Activated T-helper 2 cell treated with anti-CD3 and anti-CD28 coated beads, Interferon-gamma antibody, Interleukin-2, Interleukin-4, amounts not matched to agents 10 μg/mL and 5 μg/mL and 100 μg/mL, durations not matched to agents 14 hours and 24 hours and 36 hours (primary cell): ENCODE data around the gene KAZN. TPM values are rescaled to one million over a fixed set of nuclear protein-coding genes. Genes with fewer than 3 reads are reported as not detected.

Source experiments
- DNase-seq: peaks from one replicate; pipeline ENCODE4 v3.0.0; 2021; ENCODE audit warnings: low spot score
- H3K27ac Mint-ChIP-seq: one replicate; pipeline ENCODE4 v1.8.0; 2021; ENCODE audit warnings: mixed read lengths
- H3K27me3 Mint-ChIP-seq: one replicate; pipeline ENCODE4 v1.8.0; 2021; ENCODE audit warnings: low read depth, mixed read lengths
- H3K36me3 Mint-ChIP-seq: one replicate; pipeline ENCODE4 v1.8.0; 2021; ENCODE audit warnings: low read depth, mixed read lengths
- H3K4me1 Mint-ChIP-seq: one replicate; pipeline ENCODE4 v1.8.0; 2021; ENCODE audit warnings: low read depth, mixed read lengths
- H3K4me3 Mint-ChIP-seq: one replicate; pipeline ENCODE4 v1.8.0; 2021; ENCODE audit warnings: low read depth, mild to moderate bottlenecking, moderate library complexity, mixed read lengths
- H3K9me3 Mint-ChIP-seq: one replicate; pipeline ENCODE4 v1.8.0; 2021; ENCODE audit warnings: mixed read lengths
- intact Hi-C: fragments of 100-400 bp; cut with micrococcal nuclease; formaldehyde crosslinking; loops from one replicate; pipeline ENCODE4 v1.15.1; 2023
- total RNA-seq: library from RNA; stranded (reverse); gene quantifications from 2 replicates; pipeline ENCODE4 v1.2.3, GENCODE V29; 2022

KAZN gene
- total RNA-seq, 1 donor from 2014 or later = 0.68 TPM

DNA sequence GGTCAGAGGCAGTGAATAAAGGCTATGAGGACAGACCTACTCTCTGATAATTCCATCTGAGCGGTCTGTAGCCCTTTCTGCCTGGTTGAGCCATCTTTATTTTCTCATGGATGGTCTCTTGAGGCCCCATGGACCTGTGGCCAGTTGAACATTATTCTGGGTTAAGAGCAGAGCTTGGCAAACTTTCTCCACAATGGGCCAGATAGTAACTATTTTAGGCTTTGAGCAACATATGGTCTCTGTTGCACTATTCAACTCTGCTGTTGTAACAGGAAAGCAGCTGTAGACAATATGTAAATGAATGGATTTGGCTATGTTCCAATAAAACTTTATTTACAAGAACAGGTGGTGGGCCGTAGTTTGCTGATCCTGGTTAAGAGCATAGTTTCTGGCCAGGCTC is 62.7 kb downstream of the KAZN start:
- Mint-ChIP-seq H3K9me3 (no peaks in the 10 kb centered on the region), H3K36me3 (no peaks in the 10 kb centered on the region), H3K4me3 (no peak overlapping the region), H3K4me1 (no peaks in the 10 kb centered on the region), H3K27me3 (no peaks in the 10 kb centered on the region), H3K27ac (no peak overlapping the region)
- no peak for DNase-seq
- intact Hi-C loops = no loop called here

DNA sequence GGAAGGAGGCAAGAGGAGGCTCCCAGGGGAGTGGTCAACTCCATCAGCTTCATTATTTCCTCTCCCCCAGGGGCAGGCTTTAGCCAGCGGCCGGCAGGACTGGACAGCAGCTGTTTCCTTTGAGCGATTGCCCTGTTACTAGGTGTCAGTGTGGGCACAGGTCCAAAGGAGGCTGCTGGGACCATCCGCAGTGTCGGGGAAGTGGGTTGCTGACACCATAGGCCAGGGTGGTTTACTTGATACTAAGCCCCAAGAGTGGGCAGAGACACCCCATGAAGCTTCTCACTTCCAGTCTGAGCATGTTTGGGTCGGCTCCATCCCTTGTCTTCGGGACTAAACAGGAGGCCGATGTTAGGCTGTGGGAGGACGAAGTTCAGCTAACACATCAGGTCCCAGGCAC is 63.6 kb downstream of the KAZN start:
- Mint-ChIP-seq H3K4me3 (no peak overlapping the region), H3K36me3 (no peaks in the 10 kb centered on the region), H3K9me3 (no peaks in the 10 kb centered on the region), H3K27ac (no peak overlapping the region), H3K27me3 (no peaks in the 10 kb centered on the region), H3K4me1 (no peaks in the 10 kb centered on the region)
- no peak for DNase-seq
- intact Hi-C loops = no loop called here

DNA sequence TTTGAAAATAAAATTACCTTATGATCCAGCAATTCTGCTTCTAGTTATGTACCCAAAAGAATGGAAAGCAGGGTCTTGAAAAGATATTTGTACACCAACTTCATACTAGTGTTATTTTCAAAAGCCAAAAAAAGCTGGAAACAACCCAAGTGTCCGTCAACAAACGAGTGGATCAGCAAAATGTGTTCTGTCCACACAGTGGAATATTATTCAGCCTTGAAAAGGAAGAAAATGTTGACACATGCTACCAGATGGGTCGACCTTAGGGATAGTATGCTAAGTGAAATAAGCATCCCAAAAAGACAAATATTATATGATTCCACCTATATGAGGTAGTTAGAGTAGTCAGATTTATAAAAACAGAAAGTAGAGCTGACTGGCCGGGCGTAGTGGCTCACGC is 65.3 kb downstream of the KAZN start:
- intact Hi-C loops = no loop called here
- DNase-seq = no peak
- no peak overlapping the region for H3K27ac Mint-ChIP-seq
- H3K27me3 Mint-ChIP-seq = no peaks in the 10 kb centered on the region
- no peak overlapping the region for H3K4me3 Mint-ChIP-seq
- no peaks in the 10 kb centered on the region for H3K4me1 Mint-ChIP-seq
- H3K9me3 Mint-ChIP-seq = no peaks in the 10 kb centered on the region
- H3K36me3 Mint-ChIP-seq = no peaks in the 10 kb centered on the region

DNA sequence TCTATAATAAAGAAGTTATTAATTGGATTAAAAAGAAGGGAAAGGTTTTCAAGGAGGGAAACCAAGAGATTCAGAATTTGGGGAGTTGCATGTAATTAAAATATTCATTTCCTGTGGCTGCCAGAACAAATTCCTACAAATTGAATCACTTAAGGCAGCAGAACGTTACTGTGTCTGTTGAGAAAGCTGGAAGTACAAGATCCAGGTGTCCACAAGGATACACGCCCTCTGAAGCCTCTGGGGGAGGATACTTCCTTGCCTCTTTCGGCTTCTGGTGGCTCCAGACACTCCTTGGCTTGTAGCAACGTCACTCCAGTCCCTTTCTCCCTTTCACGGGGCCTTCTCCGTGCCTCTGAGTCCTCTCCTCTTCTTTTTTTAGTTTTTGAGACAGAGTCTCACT is 67.9 kb downstream of the KAZN start:
- Mint-ChIP-seq H3K4me3 (no peak overlapping the region), H3K27me3 (no peaks in the 10 kb centered on the region), H3K36me3 (no peaks in the 10 kb centered on the region), H3K27ac (no peak overlapping the region), H3K4me1 (no peaks in the 10 kb centered on the region), H3K9me3 (no peaks in the 10 kb centered on the region)
- no peak for DNase-seq
- intact Hi-C loops = no loop called here

DNA sequence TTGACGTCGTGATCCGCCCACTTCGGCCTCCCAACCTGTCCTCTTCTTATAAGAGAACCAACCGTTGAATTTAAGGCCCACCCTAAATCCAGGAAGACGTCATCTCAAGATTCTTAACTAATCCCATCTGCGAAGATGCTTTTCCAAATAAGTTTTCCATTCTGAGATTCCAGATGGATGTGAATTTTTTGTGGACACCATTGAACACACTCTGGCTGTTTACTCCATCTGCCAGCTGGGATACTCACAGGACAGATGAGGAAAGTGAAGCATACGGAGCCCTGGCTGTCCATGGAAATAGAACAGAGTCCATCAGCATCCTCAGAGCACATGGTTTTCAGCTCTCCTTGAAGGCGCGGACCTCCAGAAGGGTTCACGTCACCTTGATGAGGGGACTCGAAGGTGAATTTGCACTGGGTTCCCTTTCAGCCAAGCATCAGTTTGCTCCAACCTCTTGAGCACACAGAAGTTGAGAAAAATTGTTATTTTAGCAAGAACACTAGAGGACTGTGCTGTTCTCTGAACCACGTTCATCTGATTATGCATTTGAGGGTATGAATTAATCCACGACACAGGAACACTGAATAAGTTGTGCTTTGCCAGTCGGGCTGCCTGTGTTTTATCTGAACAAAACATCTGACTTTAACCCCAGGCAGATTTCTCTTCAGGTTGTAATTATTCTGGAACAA is 68.6 kb downstream of the KAZN start:
- intact Hi-C loops = no loop called here
- Mint-ChIP-seq H3K9me3 (no peaks in the 10 kb centered on the region), H3K4me3 (no peak overlapping the region), H3K36me3 (no peaks in the 10 kb centered on the region), H3K27ac (no peak overlapping the region), H3K27me3 (no peaks in the 10 kb centered on the region), H3K4me1 (no peaks in the 10 kb centered on the region)
- DNase-seq = no peak

DNA sequence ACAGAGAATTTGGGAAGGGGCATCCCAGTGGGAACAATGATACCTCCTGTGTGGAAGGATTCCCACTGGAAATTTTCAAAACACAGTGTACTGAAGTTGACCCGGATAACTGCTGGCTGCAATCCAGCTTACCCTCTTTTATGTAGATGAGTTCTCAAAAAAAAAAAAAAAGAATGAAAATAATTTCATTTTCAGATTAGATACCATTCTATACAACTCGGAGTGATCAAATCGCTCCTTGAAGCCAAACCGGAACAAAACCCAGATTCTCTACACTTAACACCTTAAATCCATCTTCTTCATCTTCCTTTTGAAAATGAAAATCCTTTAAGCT is 69.1 kb downstream of the KAZN start:
- no peak for DNase-seq
- H3K9me3 Mint-ChIP-seq = no peaks in the 10 kb centered on the region
- intact Hi-C loops = no loop called here
- no peak overlapping the region for H3K4me3 Mint-ChIP-seq
- H3K36me3 Mint-ChIP-seq = no peaks in the 10 kb centered on the region
- no peak overlapping the region for H3K27ac Mint-ChIP-seq
- no peaks in the 10 kb centered on the region for H3K4me1 Mint-ChIP-seq
- H3K27me3 Mint-ChIP-seq = no peaks in the 10 kb centered on the region

DNA sequence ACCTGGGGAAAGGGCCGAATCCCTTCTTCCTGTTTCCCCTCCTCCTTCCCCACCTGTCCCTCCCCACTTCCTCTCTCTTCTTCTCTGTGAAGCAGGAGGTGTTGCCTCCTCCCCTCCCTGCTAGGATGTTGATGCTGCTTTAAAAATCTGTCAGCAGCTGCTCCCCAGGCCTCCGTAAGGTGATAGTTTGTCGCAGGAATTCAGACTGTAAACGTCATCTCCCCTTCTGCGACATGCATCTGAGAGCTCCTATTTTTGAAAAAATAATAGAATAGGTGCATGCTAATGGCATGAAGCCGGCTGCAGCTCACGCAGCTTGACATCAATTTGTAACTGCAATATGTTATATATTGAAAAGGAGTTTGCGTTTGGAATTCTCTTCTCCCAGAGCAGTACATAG is 70.1 kb downstream of the KAZN start:
- Mint-ChIP-seq H3K4me1 (no peaks in the 10 kb centered on the region), H3K27me3 (no peaks in the 10 kb centered on the region), H3K9me3 (no peaks in the 10 kb centered on the region), H3K4me3 (no peak overlapping the region), H3K27ac (no peak overlapping the region), H3K36me3 (no peaks in the 10 kb centered on the region)
- intact Hi-C loops = no loop called here
- no peak for DNase-seq

DNA sequence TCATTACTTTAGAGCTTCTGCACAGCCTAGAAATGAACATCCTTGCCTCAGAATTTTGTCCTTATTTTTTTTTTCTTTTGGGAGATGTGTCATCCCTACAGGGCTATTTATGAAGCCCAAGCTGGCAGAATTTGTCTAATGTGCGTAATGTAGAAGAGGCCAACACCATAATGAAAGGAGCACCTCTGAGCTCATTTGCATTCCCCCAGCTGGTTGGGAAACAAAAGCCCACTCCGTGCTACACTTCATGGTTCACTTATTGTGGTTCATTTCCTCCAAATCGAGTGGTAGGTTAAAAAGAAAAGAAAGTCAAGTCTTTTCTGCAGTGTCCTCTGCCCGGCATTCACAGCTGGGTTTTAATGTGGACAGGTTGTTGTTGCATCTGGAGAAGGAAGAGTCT is 73.5 kb downstream of the KAZN start:
- Mint-ChIP-seq H3K4me3 (no peak overlapping the region), H3K9me3 (no peaks in the 10 kb centered on the region), H3K27ac (no peak overlapping the region), H3K27me3 (no peaks in the 10 kb centered on the region), H3K36me3 (no peaks in the 10 kb centered on the region), H3K4me1 (no peaks in the 10 kb centered on the region)
- no peak for DNase-seq
- intact Hi-C loops = no loop called here

DNA sequence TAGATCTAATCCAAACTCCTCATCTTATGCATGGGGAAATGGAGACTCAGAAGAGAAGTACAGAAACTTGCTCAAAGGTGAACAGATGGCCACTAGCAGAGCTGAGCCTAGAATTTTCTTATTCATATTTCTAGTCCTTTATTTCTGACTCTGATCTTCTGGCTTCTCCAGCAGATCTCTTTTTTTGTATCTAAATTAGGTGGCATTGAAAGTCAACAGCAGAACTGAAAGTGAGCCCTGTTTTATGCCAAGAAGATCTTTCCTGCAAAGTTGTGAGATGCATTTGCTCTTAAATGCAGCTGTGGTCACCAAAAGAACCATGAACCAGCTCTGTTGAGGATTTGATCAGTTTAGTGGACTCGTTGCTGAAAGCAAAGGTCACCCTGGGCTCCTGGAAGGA is 75.5 kb downstream of the KAZN start:
- Mint-ChIP-seq H3K4me1 (no peaks in the 10 kb centered on the region), H3K27ac (no peak overlapping the region), H3K4me3 (no peak overlapping the region), H3K36me3 (no peaks in the 10 kb centered on the region), H3K27me3 (no peaks in the 10 kb centered on the region), H3K9me3 (no peaks in the 10 kb centered on the region)
- intact Hi-C loops = no loop called here
- no peak for DNase-seq

DNA sequence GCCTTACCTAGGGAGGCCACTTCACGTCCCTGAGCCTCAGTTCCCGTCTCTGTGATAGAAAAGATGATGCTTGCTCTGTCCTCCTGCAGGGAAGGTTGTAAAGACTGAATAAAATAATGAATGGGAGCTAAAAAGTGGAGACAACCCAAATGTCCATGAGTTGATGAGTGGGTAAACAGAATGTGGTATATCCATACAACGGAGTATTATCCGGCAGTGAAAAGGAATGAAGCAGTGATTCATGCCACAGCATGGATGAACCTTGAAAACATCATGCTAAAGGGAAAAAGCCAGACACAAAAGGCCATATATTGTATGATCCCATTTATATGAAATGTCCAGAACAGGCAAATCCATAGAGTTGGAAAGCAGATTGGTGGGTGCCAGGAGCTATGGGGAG is 77.9 kb downstream of the KAZN start:
- intact Hi-C loops = no loop called here
- no peak overlapping the region for H3K4me3 Mint-ChIP-seq
- no peaks in the 10 kb centered on the region for H3K27me3 Mint-ChIP-seq
- H3K27ac Mint-ChIP-seq = no peak overlapping the region
- no peaks in the 10 kb centered on the region for H3K4me1 Mint-ChIP-seq
- no peak for DNase-seq
- no peaks in the 10 kb centered on the region for H3K9me3 Mint-ChIP-seq
- no peaks in the 10 kb centered on the region for H3K36me3 Mint-ChIP-seq

DNA sequence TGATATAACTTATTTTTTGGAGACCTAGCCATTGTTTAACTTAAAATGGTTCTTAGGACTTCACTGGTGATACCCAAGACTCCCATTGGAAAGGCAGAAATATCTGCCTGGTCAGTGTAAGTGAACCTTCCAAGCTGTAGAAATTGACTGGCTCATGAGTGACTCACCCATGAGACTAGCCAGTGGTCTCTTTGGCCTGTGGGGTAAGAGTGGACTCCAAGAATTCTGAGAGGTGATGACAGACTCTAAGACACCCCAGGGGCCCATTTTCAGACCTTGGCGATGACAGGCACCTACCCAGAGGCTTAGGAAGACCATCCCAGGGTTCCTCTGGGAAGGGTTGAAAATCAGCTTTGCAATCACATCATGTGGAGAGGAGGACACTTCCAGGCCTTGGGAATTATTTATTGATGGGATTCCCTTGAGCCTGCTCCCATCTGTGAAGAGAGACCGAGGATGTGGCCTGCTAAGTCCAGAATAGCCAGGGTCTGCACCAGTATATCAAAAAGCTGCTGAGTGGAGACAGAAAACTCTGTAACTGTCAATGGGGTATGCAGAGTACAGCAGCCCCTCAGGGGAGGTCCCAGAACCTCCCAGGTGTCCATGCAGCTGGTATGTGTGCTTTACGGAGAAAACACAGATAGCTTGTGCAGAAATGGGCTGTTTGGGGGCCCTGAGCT is 78.9 kb downstream of the KAZN start:
- no peaks in the 10 kb centered on the region for H3K36me3 Mint-ChIP-seq
- H3K27me3 Mint-ChIP-seq = no peaks in the 10 kb centered on the region
- no peaks in the 10 kb centered on the region for H3K4me1 Mint-ChIP-seq
- intact Hi-C loops = no loop called here
- no peaks in the 10 kb centered on the region for H3K9me3 Mint-ChIP-seq
- no peak for DNase-seq
- no peak overlapping the region for H3K27ac Mint-ChIP-seq
- no peak overlapping the region for H3K4me3 Mint-ChIP-seq

DNA sequence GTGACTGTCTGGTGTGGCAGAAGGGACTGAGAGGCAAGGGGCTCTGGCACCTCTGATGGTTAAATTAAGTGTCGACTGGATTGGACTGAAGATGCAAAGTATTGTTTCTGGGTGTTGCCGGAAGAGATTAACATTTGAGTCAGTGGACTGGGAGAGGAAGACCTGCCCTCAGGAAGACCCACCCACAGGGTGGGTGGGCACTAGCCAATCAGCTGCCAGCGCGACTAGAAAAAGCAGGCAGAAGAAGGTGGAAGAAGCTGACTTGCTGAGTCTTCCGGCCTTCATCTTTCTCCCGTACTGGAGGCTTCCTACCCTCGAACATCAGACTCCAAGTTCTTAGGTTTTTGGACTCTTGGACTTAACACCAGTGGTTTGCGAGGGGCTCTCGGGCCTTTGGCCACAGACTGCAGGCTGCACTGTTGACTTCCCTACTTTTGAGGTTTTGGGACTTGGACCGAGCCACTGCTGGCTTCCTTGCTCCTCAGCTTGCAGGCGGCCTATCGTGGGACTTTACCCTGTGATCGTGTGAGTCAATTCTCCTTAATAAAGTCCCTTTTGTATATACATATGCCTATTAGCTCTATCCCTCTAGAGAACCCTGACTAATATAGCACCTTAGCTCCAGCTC is 79.6 kb downstream of the KAZN start:
- DNase-seq = no peak
- Mint-ChIP-seq H3K27ac (no peak overlapping the region), H3K4me3 (no peak overlapping the region), H3K9me3 (no peaks in the 10 kb centered on the region), H3K4me1 (no peaks in the 10 kb centered on the region), H3K27me3 (no peaks in the 10 kb centered on the region), H3K36me3 (no peaks in the 10 kb centered on the region)
- intact Hi-C loops = no loop called here

DNA sequence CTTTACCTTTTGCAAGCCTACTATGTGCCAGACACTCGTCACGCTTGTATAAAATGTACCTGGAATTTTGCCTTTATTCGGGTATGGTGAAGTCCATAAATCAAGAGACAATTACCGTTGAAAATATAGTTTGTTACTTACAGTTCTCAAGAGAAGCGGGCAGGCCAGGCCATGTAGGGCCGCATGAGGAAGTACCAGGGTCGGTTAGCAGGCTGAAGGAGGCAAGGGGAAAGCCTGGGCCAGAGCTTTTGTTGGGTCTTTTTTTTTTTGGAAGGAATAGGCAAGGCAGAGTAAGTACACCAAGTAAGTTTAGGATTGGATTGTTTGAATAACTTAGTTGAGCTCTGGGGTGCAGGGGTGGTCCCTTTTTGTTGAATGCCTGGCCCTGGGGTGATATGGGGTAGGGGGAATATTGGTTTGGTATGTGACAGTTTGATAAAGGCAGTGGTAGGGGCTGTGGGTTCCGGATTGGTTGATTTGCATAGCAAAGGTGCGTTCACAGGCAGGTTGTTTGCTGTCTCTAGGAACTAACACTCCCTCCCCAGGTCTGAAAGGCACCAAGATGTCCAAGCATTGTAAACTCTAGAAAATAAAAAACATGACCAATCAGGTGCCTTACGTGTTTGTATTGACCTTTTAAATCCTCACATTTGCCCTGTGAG is 80.7 kb downstream of the KAZN start:
- Mint-ChIP-seq H3K4me3 (no peak overlapping the region), H3K27ac (no peak overlapping the region), H3K27me3 (no peaks in the 10 kb centered on the region), H3K4me1 (no peaks in the 10 kb centered on the region), H3K36me3 (no peaks in the 10 kb centered on the region), H3K9me3 (no peaks in the 10 kb centered on the region)
- no peak for DNase-seq
- intact Hi-C loops = no loop called here
